GM18951 (cell line): ENCODE results near the gene COBL.

Experiments used
- POLR2A ChIP-seq: IDR thresholded peaks from 4 replicates; pipeline ENCODE4 v1.6.1; 2011; ENCODE audit warnings: mild to moderate bottlenecking; ENCODE audit not compliant: insufficient read length, insufficient read depth; ENCODE audit errors: extremely low read depth
- in situ Hi-C: fragments of 300-500 bp; cut with MboI; formaldehyde crosslinking; loops from one replicate; pipeline ENCODE4 v1.12.0; 2022; ENCODE audit warnings: low sequenced_read_pairs, mixed read lengths, inconsistent platforms; ENCODE audit not compliant: unreplicated experiment

COBL gene

GRCh38 chr7:51129527-51130472 is 186.8 kb downstream of the COBL start:
- TF ChIP-seq POLR2A: no peak
- in situ Hi-C loops: no loop called here

GRCh38 chr7:51128545-51129435 is 187.8 kb downstream of the COBL start:
- in situ Hi-C loops: no loop called here

DNA sequence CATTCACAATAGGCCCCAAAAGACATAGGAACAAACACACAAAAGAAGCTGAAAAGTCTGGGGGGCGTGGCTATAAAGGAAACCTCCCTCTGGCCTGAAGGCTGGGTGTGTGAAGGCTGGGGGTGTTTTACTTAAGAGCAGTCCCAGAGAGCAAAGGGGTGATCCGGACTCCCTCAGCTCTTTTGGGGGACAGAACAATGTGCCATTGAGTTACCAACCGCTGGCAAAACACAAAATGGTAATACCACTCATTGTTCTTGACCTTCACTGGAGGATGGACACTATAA is 189.0 kb downstream of the COBL start:
- in situ Hi-C loops: no loop called here
- TF ChIP-seq POLR2A: no peak

More at GRCh38 chr7:51128545-51129435, 187.8 kb downstream of the COBL start:
- TF ChIP-seq POLR2A: no peak

- no peak for TF ChIP-seq POLR2A
- in situ Hi-C loops: no loop called here
Measured at GRCh38 chr7:51126813-51127617, 189.6 kb downstream of the COBL start.

GRCh38 chr7:51126324-51126723 is 190.3 kb downstream of the COBL start:
- in situ Hi-C loops: no loop called here
- TF ChIP-seq POLR2A: no peak

DNA sequence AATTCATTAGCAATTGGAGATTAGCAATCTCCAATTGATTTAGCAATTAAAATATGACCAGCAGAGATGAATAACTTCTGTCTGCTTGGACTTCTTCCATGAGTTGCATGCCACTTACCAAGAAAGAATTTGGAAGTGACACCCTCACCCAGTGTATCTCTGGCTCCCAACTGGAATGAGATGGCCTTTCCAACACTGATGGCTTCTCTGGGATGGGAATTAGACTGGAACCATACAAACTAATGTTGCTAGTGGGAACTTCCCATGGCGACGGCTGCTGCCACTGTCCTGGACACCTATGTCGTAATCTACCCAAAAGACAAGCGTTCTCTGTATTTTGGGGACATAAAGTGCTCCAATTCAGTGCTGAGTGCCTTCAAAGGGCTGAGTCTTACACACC is 192.3 kb downstream of the COBL start:
- no peak for TF ChIP-seq POLR2A
- in situ Hi-C loops: no loop called here

GRCh38 chr7:51123322-51124019 is 193.1 kb downstream of the COBL start:
- TF ChIP-seq POLR2A: no peak
- in situ Hi-C loops: no loop called here

GRCh38 chr7:51121931-51122425 is 194.6 kb downstream of the COBL start:
- in situ Hi-C loops: no loop called here
- TF ChIP-seq POLR2A: no peak

GRCh38 chr7:51121036-51121790 is 195.4 kb downstream of the COBL start:
- TF ChIP-seq POLR2A: no peak
- in situ Hi-C loops: no loop called here

- in situ Hi-C loops: no loop called here
- no peak for TF ChIP-seq POLR2A
Measured at GRCh38 chr7:51118628-51119027, 198.0 kb downstream of the COBL start.

GRCh38 chr7:51114501-51114900 is 202.1 kb downstream of the COBL start:
- no peak for TF ChIP-seq POLR2A
- in situ Hi-C loops: no loop called here

- in situ Hi-C loops: no loop called here
Measured at GRCh38 chr7:51113962-51114361, 202.6 kb downstream of the COBL start.

More at GRCh38 chr7:51113962-51114361, 202.6 kb downstream of the COBL start:
- no peak for TF ChIP-seq POLR2A
